T follicular helper cell (primary cell): Measurements from ENCODE around the gene FOXB2.

Source experiments
- DNase-seq: peaks from one replicate; pipeline ENCODE4 v3.0.0-alpha.2; 2020; ENCODE audit warnings: low read depth

The FOXB2 gene

GRCh38 chr9:77063645-77064285 is 44.3 kb downstream of the FOXB2 start:
- DNase-seq: no peak

- DNase-seq: no peak
These were observed 46.9 kb downstream of the FOXB2 start for GRCh38 chr9:77066388-77066787.
